Upper lobe of right lung (tissue), 1 donor: ENCODE measurements around the gene SYNGR3. TPM values are rescaled to one million over a fixed set of nuclear protein-coding genes. Genes with fewer than 3 reads are reported as not detected.

Experiments used
- ATAC-seq: fragments of 200-7000 bp; cut with Tn5 transposase; one replicate; pipeline ENCODE4 v1.9.1; 2020; ENCODE audit warnings: mild to moderate bottlenecking, moderate library complexity
- DNase-seq: peaks from one replicate; pipeline ENCODE4 v3.0.0-alpha.2; 2020
- H3K27ac ChIP-seq: fragments of 200-600 bp; one replicate; pipeline ENCODE4 v1.8.0; 2022
- H3K27me3 ChIP-seq: fragments of 200-600 bp; one replicate; pipeline ENCODE4 v1.8.0; 2022; ENCODE audit warnings: mild to moderate bottlenecking
- H3K36me3 ChIP-seq: fragments of 200-600 bp; one replicate; pipeline ENCODE4 v1.8.0; 2022
- H3K4me1 ChIP-seq: fragments of 200-600 bp; one replicate; pipeline ENCODE4 v1.8.0; 2022
- H3K4me3 ChIP-seq: fragments of 200-600 bp; one replicate; pipeline ENCODE4 v1.8.0; 2022; ENCODE audit warnings: mild to moderate bottlenecking
- H3K9me3 ChIP-seq: fragments of 200-600 bp; one replicate; pipeline ENCODE4 v1.8.0; 2022
- intact Hi-C: fragments of 100-400 bp; cut with DNase I; formaldehyde crosslinking; loops from one replicate; pipeline ENCODE4 v1.11.0; 2022
- total RNA-seq: library from RNA; stranded (reverse); fragmentation: NEBNext Ultra II Directional; extraction: Animal tissue kit (Norgen Biotek cat#: 25700); gene quantifications from one replicate; pipeline ENCODE4 v1.2.1, GENCODE V29; 2021
- TF ChIP-seq, protein P1 (sequence below): fragments of 200-600 bp; IDR thresholded peaks from one replicate; pipeline ENCODE4 v1.8.0; 2022; ENCODE audit warnings: antibody characterized with exemption
- donor health status: DM: no; HTN: yes; CAD: no; lungs with severe emphysema.

SYNGR3 gene
- total RNA-seq, 1 donor from 2014 or later = 0.61 TPM

DNA sequence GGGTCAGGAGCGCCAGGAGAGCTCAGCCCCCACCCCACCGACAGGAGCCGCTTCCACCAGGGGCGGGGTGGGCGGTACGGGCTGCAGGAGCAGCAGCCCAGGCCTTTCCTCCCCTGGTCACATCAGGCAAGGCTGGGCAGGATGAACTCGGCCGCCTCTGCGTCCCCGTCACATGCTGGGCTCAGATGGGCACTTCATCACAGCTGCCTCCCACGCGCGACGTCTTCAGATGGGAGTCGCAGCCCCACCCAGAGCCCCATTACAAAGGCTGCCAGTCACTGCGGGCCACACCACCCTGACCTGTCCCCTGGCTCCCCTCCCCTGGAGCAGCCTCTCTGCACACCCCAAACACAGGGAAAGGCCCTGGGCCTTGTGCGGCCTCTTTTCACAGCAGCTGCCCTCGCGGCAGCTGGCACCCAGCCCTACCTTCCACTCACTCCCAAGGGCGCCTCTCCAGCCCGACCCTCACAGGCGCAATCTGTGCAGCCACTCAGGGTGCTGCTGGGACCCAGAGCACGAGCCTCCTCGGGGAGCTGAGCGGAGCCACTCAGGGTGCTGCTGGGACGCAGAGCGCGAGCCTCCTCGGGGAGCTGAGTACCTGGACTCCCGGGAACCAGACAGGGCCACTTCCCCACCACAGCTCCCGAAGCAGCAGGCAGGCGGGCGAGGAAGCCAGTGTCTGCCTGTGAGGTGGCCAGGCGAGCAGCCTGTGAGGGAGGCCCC, 15.2 kb downstream of the SYNGR3 start:
- peaks cover 35% of the 10 kb centered on the region for H3K36me3 ChIP-seq
- TF ChIP-seq, protein P1, sequence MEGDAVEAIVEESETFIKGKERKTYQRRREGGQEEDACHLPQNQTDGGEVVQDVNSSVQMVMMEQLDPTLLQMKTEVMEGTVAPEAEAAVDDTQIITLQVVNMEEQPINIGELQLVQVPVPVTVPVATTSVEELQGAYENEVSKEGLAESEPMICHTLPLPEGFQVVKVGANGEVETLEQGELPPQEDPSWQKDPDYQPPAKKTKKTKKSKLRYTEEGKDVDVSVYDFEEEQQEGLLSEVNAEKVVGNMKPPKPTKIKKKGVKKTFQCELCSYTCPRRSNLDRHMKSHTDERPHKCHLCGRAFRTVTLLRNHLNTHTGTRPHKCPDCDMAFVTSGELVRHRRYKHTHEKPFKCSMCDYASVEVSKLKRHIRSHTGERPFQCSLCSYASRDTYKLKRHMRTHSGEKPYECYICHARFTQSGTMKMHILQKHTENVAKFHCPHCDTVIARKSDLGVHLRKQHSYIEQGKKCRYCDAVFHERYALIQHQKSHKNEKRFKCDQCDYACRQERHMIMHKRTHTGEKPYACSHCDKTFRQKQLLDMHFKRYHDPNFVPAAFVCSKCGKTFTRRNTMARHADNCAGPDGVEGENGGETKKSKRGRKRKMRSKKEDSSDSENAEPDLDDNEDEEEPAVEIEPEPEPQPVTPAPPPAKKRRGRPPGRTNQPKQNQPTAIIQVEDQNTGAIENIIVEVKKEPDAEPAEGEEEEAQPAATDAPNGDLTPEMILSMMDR = no peak
- no peaks in the 10 kb centered on the region for H3K27me3 ChIP-seq
- intact Hi-C loops = no loop called here
- DNase-seq = no peak
- peaks cover 52% of the 10 kb centered on the region for H3K4me1 ChIP-seq
- no peak for ATAC-seq
- no peak overlapping the region for H3K4me3 ChIP-seq
- no peak overlapping the region for H3K27ac ChIP-seq
- H3K9me3 ChIP-seq = no peaks in the 10 kb centered on the region

DNA sequence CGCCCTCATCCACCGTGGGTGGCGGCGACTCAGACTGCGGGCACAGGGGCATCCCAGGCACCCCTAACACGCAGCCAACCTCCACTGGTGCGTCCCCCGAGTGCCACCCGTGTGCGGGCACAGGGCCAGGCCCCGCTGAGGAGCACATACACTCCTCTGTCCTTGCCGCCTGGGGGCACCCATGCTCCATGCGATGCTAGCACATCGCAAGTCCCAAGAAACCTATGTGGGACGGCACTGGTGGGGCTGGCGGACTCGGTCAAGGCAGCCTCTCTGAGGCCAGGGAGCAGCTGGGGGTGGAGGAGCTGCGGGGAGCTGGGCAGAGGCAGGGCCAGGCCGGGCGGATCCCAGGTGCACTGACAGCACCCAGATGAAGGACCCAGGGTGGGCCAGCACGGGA, 15.9 kb downstream of the SYNGR3 start:
- H3K27me3 ChIP-seq = no peaks in the 10 kb centered on the region
- H3K4me3 ChIP-seq = no peak overlapping the region
- DNase-seq (peak; percentile 74), ATAC-seq (no peak)
- H3K4me1 ChIP-seq = peaks cover 59% of the 10 kb centered on the region
- peaks cover 28% of the 10 kb centered on the region for H3K36me3 ChIP-seq
- no peak overlapping the region for H3K27ac ChIP-seq
- H3K9me3 ChIP-seq = no peaks in the 10 kb centered on the region
- intact Hi-C loops = no loop called here
- TF ChIP-seq, protein P1 = peak; percentile 26

DNA sequence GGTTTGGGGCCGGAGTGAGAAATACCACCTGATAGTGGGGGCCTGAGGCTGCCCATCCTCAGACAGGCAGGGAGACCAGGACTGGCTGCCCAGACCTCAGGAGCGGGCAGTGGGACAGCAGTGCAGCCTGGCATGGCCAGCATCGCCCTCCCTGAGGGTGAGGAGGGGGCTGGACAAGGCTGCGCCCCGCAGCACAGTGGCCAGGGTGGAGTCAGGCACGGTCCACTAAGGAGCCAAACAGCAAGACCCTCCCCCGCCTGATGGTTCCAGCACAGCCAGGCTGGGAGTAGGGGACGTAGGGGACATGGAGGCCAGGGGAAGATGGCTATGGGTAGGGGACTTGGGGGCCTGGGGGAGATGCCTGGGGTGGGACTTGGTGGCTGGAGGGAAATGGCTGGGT, 16.5 kb downstream of the SYNGR3 start:
- Histone ChIP-seq H3K27me3 (no peaks in the 10 kb centered on the region), H3K9me3 (no peaks in the 10 kb centered on the region), H3K36me3 (peaks cover 22% of the 10 kb centered on the region), H3K4me1 (peaks cover 60% of the 10 kb centered on the region), H3K27ac (no peak overlapping the region), H3K4me3 (no peak overlapping the region)
- DNase-seq = no peak
- TF ChIP-seq, protein P1 = no peak
- intact Hi-C loops = no loop called here
- ATAC-seq = no peak

DNA sequence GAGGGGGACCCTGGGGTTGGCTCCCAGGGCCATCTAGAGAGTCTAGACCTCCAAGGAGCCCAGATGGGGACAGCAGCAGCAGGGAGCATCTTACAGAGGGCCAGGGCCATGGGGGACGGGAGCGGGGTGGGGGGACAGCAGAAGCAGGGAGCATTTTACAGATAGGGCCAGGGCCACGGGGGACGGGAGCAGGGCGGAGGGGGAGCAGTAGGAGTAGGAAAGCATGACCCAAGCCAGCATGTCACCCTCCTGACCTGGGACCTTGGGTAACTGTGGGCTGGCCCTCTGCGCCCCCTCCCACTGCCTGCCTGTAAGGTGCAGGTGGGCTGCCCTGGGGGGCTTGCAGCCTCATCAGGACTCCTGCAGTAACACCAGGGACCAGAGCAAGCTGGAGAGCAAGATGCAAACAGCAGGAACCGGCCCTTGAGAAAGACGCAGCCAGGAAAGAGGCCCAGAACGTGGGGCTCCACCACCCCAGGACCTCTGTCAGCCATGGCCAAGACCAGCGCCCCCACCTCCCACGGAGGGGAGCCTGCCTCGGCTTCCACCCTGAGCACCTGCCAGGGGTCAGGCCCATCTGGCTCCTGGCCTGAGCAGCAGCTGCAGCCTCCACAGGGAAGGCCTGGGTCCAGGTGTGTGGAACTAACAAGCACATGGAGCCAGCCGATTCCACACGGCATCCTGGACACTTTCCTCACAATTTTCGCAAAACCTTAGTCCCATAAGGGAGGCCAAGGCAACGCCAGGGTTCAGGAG, 17.5 kb downstream of the SYNGR3 start:
- Histone ChIP-seq H3K27ac (peak overlapping the region; percentile 95), H3K36me3 (peaks cover 12% of the 10 kb centered on the region), H3K27me3 (no peaks in the 10 kb centered on the region), H3K4me3 (peak overlapping the region; percentile 84), H3K4me1 (peaks cover 60% of the 10 kb centered on the region), H3K9me3 (no peaks in the 10 kb centered on the region)
- TF ChIP-seq, protein P1 = no peak
- intact Hi-C loops = no loop called here
- ATAC-seq (no peak), DNase-seq (no peak)

DNA sequence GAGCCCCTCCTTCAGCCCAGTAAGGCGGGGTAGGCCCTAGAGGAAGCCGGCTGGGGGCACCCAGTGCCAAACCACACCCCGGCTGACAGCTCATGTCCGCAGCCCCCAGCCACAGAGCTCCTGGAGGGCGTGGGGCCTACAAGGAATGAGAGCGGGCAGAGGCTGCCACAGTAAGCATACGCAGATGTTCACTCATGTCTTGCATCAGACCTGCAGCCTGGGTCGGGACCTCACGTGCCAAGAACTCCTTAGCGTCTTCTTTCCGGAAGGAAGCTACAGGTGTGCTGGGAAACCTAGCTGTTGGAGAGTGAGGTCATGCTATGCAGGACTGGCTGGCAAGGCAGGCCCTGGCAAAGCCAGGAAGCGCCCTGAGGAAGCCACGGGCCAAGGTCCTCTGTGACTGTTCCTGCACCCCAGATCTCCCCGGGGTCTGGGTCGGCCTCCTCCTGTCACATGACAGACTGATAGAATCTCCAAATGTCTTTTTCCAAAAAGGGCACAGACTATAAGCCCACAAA, 18.3 kb downstream of the SYNGR3 start:
- H3K36me3 ChIP-seq = peaks cover 4% of the 10 kb centered on the region
- peak overlapping the region; percentile 84 for H3K4me3 ChIP-seq
- ATAC-seq (no peak), DNase-seq (no peak)
- peak overlapping the region; percentile 95 for H3K27ac ChIP-seq
- TF ChIP-seq, protein P1 = no peak
- no peaks in the 10 kb centered on the region for H3K9me3 ChIP-seq
- intact Hi-C loops = no loop called here
- H3K27me3 ChIP-seq = no peaks in the 10 kb centered on the region
- H3K4me1 ChIP-seq = peaks cover 60% of the 10 kb centered on the region
